ENCODE results near the gene ADK.
"Not testable (repeated sequence)": the region's sequence is repeated elsewhere in the genome, so short reads cannot be mapped to it uniquely, and the experiment has no call there.

The ADK gene

GRCh38 chr10:74474022-74474713 lies 323.1 kb downstream of the ADK start:
- Histone ChIP-seq H3K36me3 (ENCODE audit: control insufficient read depth, insufficient read depth, low read length) (no peaks in the 10 kb centered on the region), H3K27me3 (ENCODE audit: control insufficient read depth, insufficient read depth, low read length) (no peaks in the 10 kb centered on the region), H3K4me1 (ENCODE audit: control insufficient read depth, insufficient read depth, low read length) (no peaks in the 10 kb centered on the region), H3K4me3 (ENCODE audit: low read length) (no peak overlapping the region), H3K27ac (ENCODE audit: low read length) (no peak overlapping the region), H3K9me3 (ENCODE audit: control insufficient read depth, insufficient read depth, low read length) (no peaks in the 10 kb centered on the region)
- no CpG with 5 or more reads among the region's 7 CpGs for WGBS (ENCODE audit: insufficient coverage, insufficient read length)
- DNase-seq (ENCODE audit: low read depth, low spot score) = no peak

- H3K4me1 ChIP-seq (ENCODE audit: control insufficient read depth, insufficient read depth, low read length); DNase-seq (ENCODE audit: low read depth, low spot score); H3K9me3 ChIP-seq (ENCODE audit: control insufficient read depth, insufficient read depth, low read length); H3K36me3 ChIP-seq (ENCODE audit: control insufficient read depth, insufficient read depth, low read length); H3K4me3 ChIP-seq (ENCODE audit: low read length); H3K27ac ChIP-seq (ENCODE audit: low read length); H3K27me3 ChIP-seq (ENCODE audit: control insufficient read depth, insufficient read depth, low read length): not testable (repeated sequence)
- no CpG with 5 or more reads among the region's 10 CpGs for WGBS (ENCODE audit: insufficient coverage, insufficient read length)
Measured at GRCh38 chr10:74476162-74476706, 325.2 kb downstream of the ADK start.

- Histone ChIP-seq H3K36me3 (ENCODE audit: control insufficient read depth, insufficient read depth, low read length) (no peaks in the 10 kb centered on the region), H3K4me1 (ENCODE audit: control insufficient read depth, insufficient read depth, low read length) (no peaks in the 10 kb centered on the region), H3K27me3 (ENCODE audit: control insufficient read depth, insufficient read depth, low read length) (no peaks in the 10 kb centered on the region), H3K27ac (ENCODE audit: low read length) (no peak overlapping the region), H3K4me3 (ENCODE audit: low read length) (no peak overlapping the region), H3K9me3 (ENCODE audit: control insufficient read depth, insufficient read depth, low read length) (no peaks in the 10 kb centered on the region)
- no CpG with 5 or more reads among the region's 1 CpG for WGBS (ENCODE audit: insufficient coverage, insufficient read length)
- no peak for DNase-seq (ENCODE audit: low read depth, low spot score)
Measured at GRCh38 chr10:74480778-74481177, 329.8 kb downstream of the ADK start.

- no peaks in the 10 kb centered on the region for H3K9me3 ChIP-seq (ENCODE audit: control insufficient read depth, insufficient read depth, low read length)
- no peak for DNase-seq (ENCODE audit: low read depth, low spot score)
- no CpG with 5 or more reads among the region's 3 CpGs for WGBS (ENCODE audit: insufficient coverage, insufficient read length)
Measured at GRCh38 chr10:74483356-74483755, 332.3 kb downstream of the ADK start.

GRCh38 chr10:74485283-74485682 lies 334.3 kb downstream of the ADK start:
- Histone ChIP-seq H3K27me3 (ENCODE audit: control insufficient read depth, insufficient read depth, low read length) (no peaks in the 10 kb centered on the region), H3K4me1 (ENCODE audit: control insufficient read depth, insufficient read depth, low read length) (no peaks in the 10 kb centered on the region), H3K27ac (ENCODE audit: low read length) (no peak overlapping the region), H3K9me3 (ENCODE audit: control insufficient read depth, insufficient read depth, low read length) (no peaks in the 10 kb centered on the region), H3K4me3 (ENCODE audit: low read length) (no peak overlapping the region), H3K36me3 (ENCODE audit: control insufficient read depth, insufficient read depth, low read length) (no peaks in the 10 kb centered on the region)
- no peak for DNase-seq (ENCODE audit: low read depth, low spot score)
- no CpG with 5 or more reads among the region's 2 CpGs for WGBS (ENCODE audit: insufficient coverage, insufficient read length)

More at GRCh38 chr10:74483356-74483755, 332.3 kb downstream of the ADK start:
- H3K27ac ChIP-seq (ENCODE audit: low read length) = no peak overlapping the region
- no peaks in the 10 kb centered on the region for H3K4me1 ChIP-seq (ENCODE audit: control insufficient read depth, insufficient read depth, low read length)
- H3K27me3 ChIP-seq (ENCODE audit: control insufficient read depth, insufficient read depth, low read length) = no peaks in the 10 kb centered on the region
- H3K36me3 ChIP-seq (ENCODE audit: control insufficient read depth, insufficient read depth, low read length) = no peaks in the 10 kb centered on the region
- no peak overlapping the region for H3K4me3 ChIP-seq (ENCODE audit: low read length)

GRCh38 chr10:74486659-74487058 lies 335.6 kb downstream of the ADK start:
- H3K27ac ChIP-seq (ENCODE audit: low read length) = no peak overlapping the region
- WGBS (ENCODE audit: insufficient coverage, insufficient read length) = no CpG with 5 or more reads among the region's 1 CpG
- no peak overlapping the region for H3K4me3 ChIP-seq (ENCODE audit: low read length)
- no peaks in the 10 kb centered on the region for H3K36me3 ChIP-seq (ENCODE audit: control insufficient read depth, insufficient read depth, low read length)
- no peaks in the 10 kb centered on the region for H3K9me3 ChIP-seq (ENCODE audit: control insufficient read depth, insufficient read depth, low read length)
- no peak for DNase-seq (ENCODE audit: low read depth, low spot score)
- H3K4me1 ChIP-seq (ENCODE audit: control insufficient read depth, insufficient read depth, low read length) = no peaks in the 10 kb centered on the region
- no peaks in the 10 kb centered on the region for H3K27me3 ChIP-seq (ENCODE audit: control insufficient read depth, insufficient read depth, low read length)

GRCh38 chr10:74488907-74489306 lies 337.9 kb downstream of the ADK start:
- H3K4me1 ChIP-seq (ENCODE audit: control insufficient read depth, insufficient read depth, low read length) = no peaks in the 10 kb centered on the region
- no peak overlapping the region for H3K4me3 ChIP-seq (ENCODE audit: low read length)
- no peaks in the 10 kb centered on the region for H3K27me3 ChIP-seq (ENCODE audit: control insufficient read depth, insufficient read depth, low read length)
- DNase-seq (ENCODE audit: low read depth, low spot score) = no peak
- no peaks in the 10 kb centered on the region for H3K9me3 ChIP-seq (ENCODE audit: control insufficient read depth, insufficient read depth, low read length)
- H3K27ac ChIP-seq (ENCODE audit: low read length) = no peak overlapping the region
- no peaks in the 10 kb centered on the region for H3K36me3 ChIP-seq (ENCODE audit: control insufficient read depth, insufficient read depth, low read length)

GRCh38 chr10:74490551-74490950 lies 339.5 kb downstream of the ADK start:
- Histone ChIP-seq H3K27me3 (ENCODE audit: control insufficient read depth, insufficient read depth, low read length) (no peaks in the 10 kb centered on the region), H3K9me3 (ENCODE audit: control insufficient read depth, insufficient read depth, low read length) (no peaks in the 10 kb centered on the region), H3K4me3 (ENCODE audit: low read length) (no peak overlapping the region), H3K4me1 (ENCODE audit: control insufficient read depth, insufficient read depth, low read length) (no peaks in the 10 kb centered on the region), H3K36me3 (ENCODE audit: control insufficient read depth, insufficient read depth, low read length) (no peaks in the 10 kb centered on the region), H3K27ac (ENCODE audit: low read length) (no peak overlapping the region)
- no peak for DNase-seq (ENCODE audit: low read depth, low spot score)
- no CpG with 5 or more reads among the region's 4 CpGs for WGBS (ENCODE audit: insufficient coverage, insufficient read length)

- H3K36me3 ChIP-seq (ENCODE audit: control insufficient read depth, insufficient read depth, low read length) = no peaks in the 10 kb centered on the region
- WGBS (ENCODE audit: insufficient coverage, insufficient read length) = no CpG with 5 or more reads among the region's 4 CpGs
- H3K4me3 ChIP-seq (ENCODE audit: low read length) = no peak overlapping the region
- no peaks in the 10 kb centered on the region for H3K9me3 ChIP-seq (ENCODE audit: control insufficient read depth, insufficient read depth, low read length)
- H3K27ac ChIP-seq (ENCODE audit: low read length) = no peak overlapping the region
- H3K27me3 ChIP-seq (ENCODE audit: control insufficient read depth, insufficient read depth, low read length) = no peaks in the 10 kb centered on the region
- no peak for DNase-seq (ENCODE audit: low read depth, low spot score)
- no peaks in the 10 kb centered on the region for H3K4me1 ChIP-seq (ENCODE audit: control insufficient read depth, insufficient read depth, low read length)
Measured at GRCh38 chr10:74491014-74491413, 340.0 kb downstream of the ADK start.

- not testable (repeated sequence) for H3K27ac ChIP-seq (ENCODE audit: low read length); H3K27me3 ChIP-seq (ENCODE audit: control insufficient read depth, insufficient read depth, low read length); H3K4me3 ChIP-seq (ENCODE audit: low read length); H3K9me3 ChIP-seq (ENCODE audit: control insufficient read depth, insufficient read depth, low read length); DNase-seq (ENCODE audit: low read depth, low spot score); H3K4me1 ChIP-seq (ENCODE audit: control insufficient read depth, insufficient read depth, low read length); H3K36me3 ChIP-seq (ENCODE audit: control insufficient read depth, insufficient read depth, low read length)
- no CpG with 5 or more reads among the region's 3 CpGs for WGBS (ENCODE audit: insufficient coverage, insufficient read length)
Measured at GRCh38 chr10:74496276-74496675, 345.3 kb downstream of the ADK start.

GRCh38 chr10:74498664-74499063 lies 347.6 kb downstream of the ADK start:
- not testable (repeated sequence) for DNase-seq (ENCODE audit: low read depth, low spot score); H3K27ac ChIP-seq (ENCODE audit: low read length); H3K27me3 ChIP-seq (ENCODE audit: control insufficient read depth, insufficient read depth, low read length)

More at GRCh38 chr10:74498664-74499063, 347.6 kb downstream of the ADK start:
- not testable (repeated sequence) for H3K36me3 ChIP-seq (ENCODE audit: control insufficient read depth, insufficient read depth, low read length); H3K4me1 ChIP-seq (ENCODE audit: control insufficient read depth, insufficient read depth, low read length); H3K9me3 ChIP-seq (ENCODE audit: control insufficient read depth, insufficient read depth, low read length); H3K4me3 ChIP-seq (ENCODE audit: low read length)

Measured in iPS DF 6.9 (cell line).